ENCODE measurements around the gene METTL2B. TPM values are rescaled to one million over a fixed set of nuclear protein-coding genes. Genes with fewer than 3 reads are reported as not detected.
"Not testable (repeated sequence)": the region's sequence is repeated elsewhere in the genome, so short reads cannot be mapped to it uniquely, and the experiment has no call there.

Gene METTL2B
- total RNA-seq, 2 experiments from 2014 or later: 31.3 to 38.3 TPM

DNA sequence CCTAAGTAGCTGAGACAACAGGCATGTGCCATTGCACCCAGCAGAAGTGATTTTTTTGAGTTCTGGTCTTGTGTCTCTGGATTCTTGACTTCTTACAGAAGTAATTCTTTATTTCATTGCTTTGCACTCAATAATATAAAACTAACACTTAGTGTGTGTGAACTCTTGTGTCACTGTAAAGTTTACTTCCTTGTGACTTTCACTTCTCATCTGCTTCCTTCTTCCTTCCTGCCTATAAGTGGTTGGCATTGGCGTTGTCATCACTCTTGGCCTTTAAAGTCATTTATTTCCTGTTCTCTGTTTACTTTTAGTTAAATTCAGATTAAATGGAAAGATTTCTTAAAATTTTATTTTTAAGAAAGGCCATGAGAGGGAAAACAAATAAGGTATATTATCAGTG lies 66.8 kb downstream of the METTL2B start:
- Mint-ChIP-seq H3K27ac (peak overlapping the region; percentile 28), H3K4me1 (peaks cover 15% of the 10 kb centered on the region), H3K36me3 (peaks cover 29% of the 10 kb centered on the region)
- DNase-seq; CTCF ChIA-PET; ATAC-seq; H3K27me3 Mint-ChIP-seq; H3K4me3 Mint-ChIP-seq; H3K9me3 Mint-ChIP-seq (ENCODE audit: low read depth): not testable (repeated sequence)

DNA sequence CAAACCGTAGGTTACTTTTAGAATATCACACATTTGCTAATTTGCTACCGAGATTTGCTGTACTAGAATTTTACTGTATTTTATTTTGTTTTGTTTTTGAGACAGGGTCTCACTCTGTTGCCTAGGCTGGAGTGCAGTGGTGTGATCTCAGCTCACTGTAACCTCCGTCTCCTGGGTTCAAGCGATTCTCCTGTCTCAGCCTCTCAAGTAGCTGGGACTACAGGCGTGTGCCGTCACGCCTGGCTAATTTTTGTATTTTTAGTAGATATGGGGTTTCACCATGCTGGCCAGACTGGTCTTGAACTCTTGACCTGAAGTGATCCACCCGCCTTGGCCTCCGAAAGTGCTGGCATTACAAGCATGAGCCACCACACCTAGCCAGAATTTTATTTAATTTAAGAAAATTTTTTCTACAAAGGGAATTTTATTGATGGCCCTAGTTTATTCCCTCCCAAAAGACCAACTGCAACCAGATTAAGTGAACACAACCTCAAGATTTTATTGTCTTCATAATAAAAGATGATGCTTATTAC lies 69.8 kb downstream of the METTL2B start:
- H3K9me3 Mint-ChIP-seq (ENCODE audit: low read depth); DNase-seq; ATAC-seq; H3K27ac Mint-ChIP-seq; H3K27me3 Mint-ChIP-seq; H3K4me3 Mint-ChIP-seq; CTCF ChIA-PET: not testable (repeated sequence)
- peaks cover 15% of the 10 kb centered on the region for H3K4me1 Mint-ChIP-seq
- peaks cover 28% of the 10 kb centered on the region for H3K36me3 Mint-ChIP-seq

DNA sequence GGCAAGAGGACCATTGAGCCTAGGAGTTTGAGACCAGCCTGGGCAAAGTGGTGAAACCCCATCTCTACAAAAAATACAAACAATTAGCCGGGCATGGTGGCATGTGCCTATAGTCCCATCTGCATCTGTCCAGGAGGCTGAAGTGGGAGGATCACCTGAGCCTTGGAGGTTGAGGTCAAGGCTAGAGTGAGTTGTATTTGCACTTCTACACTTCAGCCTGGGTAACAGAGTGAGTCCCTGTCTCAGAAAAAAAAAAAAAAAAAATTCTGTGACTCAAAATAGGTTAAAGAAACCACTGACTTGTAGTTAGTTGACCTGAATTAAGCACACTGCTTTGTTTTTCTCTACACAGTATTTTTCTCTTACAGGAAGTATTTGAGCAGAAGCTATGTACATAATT lies 74.4 kb downstream of the METTL2B start:
- ATAC-seq (peak; percentile 69), DNase-seq (no peak)
- Mint-ChIP-seq H3K4me1 (peaks cover 7% of the 10 kb centered on the region), H3K36me3 (peaks cover 21% of the 10 kb centered on the region), H3K9me3 (ENCODE audit: low read depth) (no peaks in the 10 kb centered on the region), H3K27me3 (no peaks in the 10 kb centered on the region), H3K27ac (no peak overlapping the region), H3K4me3 (no peak overlapping the region)
- CTCF ChIA-PET: interaction anchor here (0.7 kb wide), 1 partner anchor 1370 kb away, joined by 3 read pairs; no protein-coding TSS in a partner anchor

DNA sequence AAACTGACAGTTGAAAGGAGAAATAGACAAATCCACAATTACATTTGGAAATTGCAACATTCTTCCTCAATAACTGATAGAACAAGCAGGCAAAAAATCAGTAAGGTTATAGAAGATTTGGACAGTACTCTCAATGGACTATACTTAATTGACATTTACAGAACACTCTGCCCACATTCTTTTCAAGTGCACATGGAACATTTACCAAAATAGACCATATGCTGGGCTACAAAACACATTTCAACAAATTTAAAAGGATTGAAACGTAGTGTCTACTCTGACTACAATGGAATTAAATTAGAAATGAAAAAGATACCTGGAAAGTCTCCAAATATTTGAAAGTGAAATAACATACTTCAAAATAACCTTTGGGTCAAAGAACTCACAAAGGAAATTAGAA lies 77.8 kb downstream of the METTL2B start:
- H3K9me3 Mint-ChIP-seq (ENCODE audit: low read depth); H3K27me3 Mint-ChIP-seq; CTCF ChIA-PET; H3K27ac Mint-ChIP-seq; DNase-seq; ATAC-seq; H3K4me1 Mint-ChIP-seq; H3K4me3 Mint-ChIP-seq: not testable (repeated sequence)
- H3K36me3 Mint-ChIP-seq: peaks cover 15% of the 10 kb centered on the region

Other genes with a start within 250 kb of the METTL2B start
- gene LEP, start 235.5 kb upstream of the METTL2B start, total RNA-seq: not detected
- 10 to 100 TPM; 52.6 to 53.6 TPM for gene RBM28, start 132.8 kb upstream of the METTL2B start, total RNA-seq
- under 1 TPM in 1 of 2 experiments, not detected in 1; 0.18 TPM for gene PRRT4, start 115.1 kb upstream of the METTL2B start, total RNA-seq
- 10 to 100 TPM; 54.1 to 62.8 TPM for gene IMPDH1, start 66.8 kb upstream of the METTL2B start, total RNA-seq
- gene HILPDA, start 20.9 kb upstream of the METTL2B start, total RNA-seq: 10 to 100 TPM; 13.2 to 24.0 TPM
- 1 to 10 TPM in 1 of 2 experiments, under 1 TPM in 1; 0.47 to 1.0 TPM for gene GARIN1A, start 195.5 kb downstream of the METTL2B start, total RNA-seq